ENCODE results near the gene SNX20.

DNA sequence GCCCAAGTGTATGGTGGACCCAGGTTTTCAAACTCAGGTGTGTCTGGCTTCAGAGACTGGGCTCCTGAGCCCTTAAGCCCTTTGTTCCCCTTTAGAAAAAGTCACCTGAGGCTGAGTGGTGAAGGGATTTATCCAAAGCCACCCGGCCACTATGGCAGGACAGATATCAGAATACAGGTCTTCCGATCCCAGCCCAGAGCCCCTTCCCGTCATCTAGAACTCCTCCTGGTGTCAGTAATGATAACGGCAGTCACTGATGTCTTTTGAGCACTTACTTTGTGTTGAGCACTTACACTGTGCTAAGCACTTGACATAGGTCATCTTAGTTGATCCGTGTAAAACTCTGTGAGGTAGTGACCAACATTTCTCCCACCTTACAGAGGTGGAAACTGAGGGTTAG lies 28.9 kb upstream of the SNX20 start:
- no peak for TF ChIP-seq EZH2 (IDR thresholded peaks at IDR 0.05; ENCODE audit: insufficient read depth, low read length)
- TF ChIP-seq, protein P1, sequence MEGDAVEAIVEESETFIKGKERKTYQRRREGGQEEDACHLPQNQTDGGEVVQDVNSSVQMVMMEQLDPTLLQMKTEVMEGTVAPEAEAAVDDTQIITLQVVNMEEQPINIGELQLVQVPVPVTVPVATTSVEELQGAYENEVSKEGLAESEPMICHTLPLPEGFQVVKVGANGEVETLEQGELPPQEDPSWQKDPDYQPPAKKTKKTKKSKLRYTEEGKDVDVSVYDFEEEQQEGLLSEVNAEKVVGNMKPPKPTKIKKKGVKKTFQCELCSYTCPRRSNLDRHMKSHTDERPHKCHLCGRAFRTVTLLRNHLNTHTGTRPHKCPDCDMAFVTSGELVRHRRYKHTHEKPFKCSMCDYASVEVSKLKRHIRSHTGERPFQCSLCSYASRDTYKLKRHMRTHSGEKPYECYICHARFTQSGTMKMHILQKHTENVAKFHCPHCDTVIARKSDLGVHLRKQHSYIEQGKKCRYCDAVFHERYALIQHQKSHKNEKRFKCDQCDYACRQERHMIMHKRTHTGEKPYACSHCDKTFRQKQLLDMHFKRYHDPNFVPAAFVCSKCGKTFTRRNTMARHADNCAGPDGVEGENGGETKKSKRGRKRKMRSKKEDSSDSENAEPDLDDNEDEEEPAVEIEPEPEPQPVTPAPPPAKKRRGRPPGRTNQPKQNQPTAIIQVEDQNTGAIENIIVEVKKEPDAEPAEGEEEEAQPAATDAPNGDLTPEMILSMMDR (IDR thresholded peaks at IDR 0.05; ENCODE audit: insufficient read depth, low read depth, low read length), result no peak

Measured in astrocyte (in vitro differentiated cells and primary cell).